ENCODE data around the gene SLX4IP. TPM values are rescaled to one million over a fixed set of nuclear protein-coding genes. Genes with fewer than 3 reads are reported as not detected.

SLX4IP gene
- total RNA-seq, 1 donor from 2014 or later = 9.0 TPM

DNA sequence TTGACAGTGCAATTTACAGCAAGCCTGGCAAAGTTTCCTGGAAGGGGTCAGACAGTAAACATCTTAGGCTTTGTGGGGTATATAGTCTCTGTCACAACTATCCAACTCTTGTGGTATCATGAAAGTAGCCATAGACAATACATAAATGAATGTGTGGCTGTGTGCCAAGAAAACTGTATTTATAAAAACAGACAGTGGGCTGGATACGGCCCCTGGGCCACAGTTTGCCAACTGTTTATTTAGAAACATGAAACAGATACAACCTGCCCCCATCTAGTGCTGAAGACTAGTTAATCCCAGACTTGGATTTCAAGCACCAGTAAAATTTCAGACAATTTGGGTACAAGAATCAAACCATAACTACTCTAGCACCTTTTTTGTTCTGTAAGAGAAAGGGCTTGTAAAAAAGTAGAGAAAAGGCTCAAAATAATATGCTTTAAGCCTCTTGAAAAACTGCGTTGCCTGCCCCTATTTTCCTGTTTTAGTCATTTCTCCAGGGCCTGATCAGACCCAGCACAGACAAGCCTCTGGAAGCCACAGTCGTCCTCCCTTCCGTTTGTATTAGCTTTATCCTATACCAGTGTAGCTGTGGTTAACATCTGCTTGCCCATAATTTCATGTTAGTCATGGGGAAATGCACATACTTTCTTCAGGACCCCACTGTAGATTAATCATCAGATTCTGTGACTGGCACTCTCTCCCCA is 207.9 kb downstream of the SLX4IP start:
- intact Hi-C loops (cut with micrococcal nuclease) = no loop called here

DNA sequence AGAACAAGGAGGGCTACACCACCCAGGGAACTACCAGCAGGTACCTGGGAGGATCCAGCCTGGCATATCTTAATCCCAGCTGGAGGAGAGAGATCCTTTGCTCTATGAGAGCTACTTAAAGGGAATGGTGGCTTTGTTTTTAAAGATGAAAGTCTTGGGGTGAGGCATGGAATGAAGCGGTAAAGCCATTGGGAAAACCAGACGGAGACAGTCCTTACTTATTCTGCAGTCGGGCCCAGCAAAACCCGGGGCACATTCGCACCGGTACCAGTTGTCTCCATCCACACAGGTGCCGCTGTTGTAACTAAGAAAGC is 208.4 kb downstream of the SLX4IP start:
- intact Hi-C loops (cut with micrococcal nuclease) = no loop called here

DNA sequence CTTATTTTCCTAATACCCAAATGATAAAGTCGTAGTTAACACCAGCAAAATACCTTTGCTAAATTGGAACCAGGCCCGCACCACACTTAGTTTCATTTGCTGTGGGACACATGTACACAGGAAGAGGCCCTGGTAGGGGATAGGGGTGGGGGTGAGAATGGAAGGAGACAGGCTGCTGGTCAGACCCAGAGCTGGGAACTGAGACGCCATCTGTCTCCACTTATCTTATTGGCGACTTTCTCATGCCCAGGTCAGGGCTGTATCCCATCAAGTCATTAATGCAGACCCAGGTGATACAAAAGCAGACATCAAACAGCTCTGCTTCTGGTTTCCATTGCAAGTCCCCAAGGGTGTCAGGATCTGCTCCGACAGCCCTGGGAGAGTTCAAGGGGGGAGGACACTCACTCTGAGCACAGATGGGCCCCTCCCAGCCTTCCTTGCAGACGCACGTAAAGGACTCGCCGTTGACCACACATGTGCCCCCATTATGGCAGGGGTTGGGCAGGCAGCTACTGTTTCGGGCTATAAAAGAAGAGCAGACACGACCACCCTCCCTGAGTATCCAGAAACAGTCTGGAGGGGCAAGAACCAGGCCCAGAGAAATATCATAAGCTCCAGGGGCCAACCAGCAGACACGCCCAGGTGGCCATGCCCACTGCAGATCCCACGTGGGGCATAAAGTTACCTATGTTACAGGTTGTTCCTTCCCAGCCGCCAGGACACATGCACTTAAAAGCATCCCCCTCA is 209.5 kb downstream of the SLX4IP start:
- intact Hi-C loops (cut with micrococcal nuclease) = no loop called here

DNA sequence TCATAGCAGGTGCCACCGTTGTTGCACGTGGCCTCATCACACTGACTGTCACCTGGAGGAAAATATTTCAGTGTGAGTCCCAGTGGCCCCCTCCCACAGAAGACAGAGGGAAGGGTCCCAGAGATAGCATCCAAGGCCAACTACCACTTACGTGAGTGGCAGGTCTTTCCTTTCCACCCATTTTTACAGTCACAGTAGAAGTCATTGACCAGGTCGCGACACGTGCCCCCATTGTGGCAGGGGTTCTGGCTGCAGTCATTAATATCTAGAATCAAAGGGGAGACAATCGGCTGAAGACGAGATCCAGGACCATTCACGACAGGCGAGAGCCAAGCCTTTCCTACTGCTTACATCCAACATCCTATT is 210.1 kb downstream of the SLX4IP start:
- intact Hi-C loops (cut with micrococcal nuclease) = no loop called here

DNA sequence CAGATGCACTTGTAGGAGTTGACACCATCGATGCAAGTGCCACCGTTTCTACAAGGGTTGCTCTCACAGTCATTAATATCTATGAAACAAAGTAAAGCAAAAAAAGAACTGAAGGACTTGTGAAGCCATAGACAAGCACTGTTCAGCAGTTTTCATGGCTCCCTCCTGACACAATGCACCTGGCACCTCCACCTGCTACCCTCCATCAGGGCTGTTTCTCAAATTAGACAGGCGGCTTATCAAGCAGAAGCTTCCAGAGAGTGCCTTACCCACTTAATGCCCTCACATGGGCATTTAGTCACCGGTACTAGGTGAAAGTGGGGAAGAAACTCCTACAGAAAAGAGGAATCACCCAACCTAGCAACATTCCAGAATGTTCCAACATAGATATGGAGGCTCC is 210.9 kb downstream of the SLX4IP start:
- intact Hi-C loops (cut with micrococcal nuclease) = no loop called here

DNA sequence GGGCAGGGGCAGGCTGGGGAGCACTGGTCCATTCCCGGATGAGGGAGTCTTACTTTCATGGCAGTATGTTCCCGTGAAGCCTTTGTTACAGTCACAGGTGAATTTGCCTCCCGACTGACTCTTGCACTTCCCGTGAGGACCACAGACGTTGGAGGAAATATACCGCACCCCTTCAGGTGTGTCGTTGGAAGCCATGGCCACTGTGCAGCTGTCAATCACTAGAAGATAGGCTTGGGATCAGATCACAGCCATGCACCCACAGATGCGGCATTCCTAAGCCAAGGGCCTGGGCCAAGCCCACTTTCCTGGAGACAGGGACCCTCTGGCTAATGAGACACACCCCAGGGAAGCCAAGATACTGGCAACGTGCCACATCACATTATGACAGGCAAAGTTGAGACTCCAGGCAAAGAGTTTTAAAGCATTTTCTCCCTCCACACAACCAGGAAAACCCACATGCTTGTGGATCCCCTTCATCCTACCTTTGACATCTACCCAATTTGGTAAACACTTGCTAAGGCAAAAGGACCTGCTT is 211.8 kb downstream of the SLX4IP start:
- intact Hi-C loops (cut with micrococcal nuclease) = no loop called here

DNA sequence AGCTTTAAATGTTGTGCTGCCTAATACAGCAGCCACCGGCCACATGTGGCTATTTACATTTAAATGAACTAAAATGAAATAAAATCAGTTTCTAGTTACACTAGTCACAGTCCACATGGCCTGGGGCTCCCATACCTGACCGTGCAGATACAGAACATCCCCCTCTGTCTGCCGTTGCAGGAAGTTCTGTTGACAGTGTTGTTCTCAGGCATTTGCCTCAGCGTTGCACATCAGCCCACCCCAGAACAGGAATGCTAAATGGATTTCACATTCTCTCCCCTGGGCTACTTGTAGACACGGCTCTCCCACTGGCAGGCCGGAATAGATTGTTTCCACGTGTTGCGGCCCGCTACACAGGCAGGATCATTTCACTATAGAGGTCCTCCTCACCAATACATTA is 212.4 kb downstream of the SLX4IP start:
- intact Hi-C loops (cut with micrococcal nuclease) = no loop called here

DNA sequence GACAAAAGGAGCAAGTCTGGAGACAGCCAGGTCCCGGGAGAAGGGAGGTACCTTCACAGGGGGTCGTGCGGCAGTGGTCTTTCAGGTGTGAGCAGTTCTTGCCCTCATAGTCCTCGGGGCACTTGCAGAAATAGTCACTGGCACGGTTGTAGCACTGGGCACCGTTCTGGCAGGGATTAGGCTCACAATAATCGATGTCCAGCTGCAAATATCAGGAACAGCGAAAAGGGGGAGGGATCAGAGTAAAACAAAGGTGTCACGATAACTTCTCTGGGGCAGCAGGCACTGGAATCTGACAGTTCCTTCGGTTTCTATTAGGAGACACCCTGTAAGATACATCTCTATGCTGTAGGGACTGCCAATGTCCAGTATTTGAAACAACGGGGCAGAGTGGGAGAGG is 212.8 kb downstream of the SLX4IP start:
- intact Hi-C loops (cut with micrococcal nuclease) = no loop called here

DNA sequence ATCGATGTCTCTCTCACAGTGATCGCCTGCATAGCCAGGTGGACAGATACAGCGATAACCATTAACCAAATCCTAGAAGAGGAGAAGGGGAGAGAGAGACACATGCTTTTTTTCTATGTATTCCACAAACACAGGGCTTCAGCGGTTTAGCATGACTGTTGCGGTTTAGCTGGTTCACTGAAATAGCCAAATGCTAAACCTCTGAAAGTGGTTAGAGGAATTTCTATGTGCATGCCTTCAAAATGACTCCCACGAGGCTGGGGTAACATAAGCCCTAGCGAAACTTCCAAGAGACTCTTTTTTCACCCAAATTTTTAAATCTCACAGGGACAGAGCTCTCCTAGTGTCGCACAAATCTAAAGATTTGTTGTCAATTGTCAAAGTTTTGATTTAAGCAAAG is 213.5 kb downstream of the SLX4IP start:
- intact Hi-C loops (cut with micrococcal nuclease) = no loop called here

DNA sequence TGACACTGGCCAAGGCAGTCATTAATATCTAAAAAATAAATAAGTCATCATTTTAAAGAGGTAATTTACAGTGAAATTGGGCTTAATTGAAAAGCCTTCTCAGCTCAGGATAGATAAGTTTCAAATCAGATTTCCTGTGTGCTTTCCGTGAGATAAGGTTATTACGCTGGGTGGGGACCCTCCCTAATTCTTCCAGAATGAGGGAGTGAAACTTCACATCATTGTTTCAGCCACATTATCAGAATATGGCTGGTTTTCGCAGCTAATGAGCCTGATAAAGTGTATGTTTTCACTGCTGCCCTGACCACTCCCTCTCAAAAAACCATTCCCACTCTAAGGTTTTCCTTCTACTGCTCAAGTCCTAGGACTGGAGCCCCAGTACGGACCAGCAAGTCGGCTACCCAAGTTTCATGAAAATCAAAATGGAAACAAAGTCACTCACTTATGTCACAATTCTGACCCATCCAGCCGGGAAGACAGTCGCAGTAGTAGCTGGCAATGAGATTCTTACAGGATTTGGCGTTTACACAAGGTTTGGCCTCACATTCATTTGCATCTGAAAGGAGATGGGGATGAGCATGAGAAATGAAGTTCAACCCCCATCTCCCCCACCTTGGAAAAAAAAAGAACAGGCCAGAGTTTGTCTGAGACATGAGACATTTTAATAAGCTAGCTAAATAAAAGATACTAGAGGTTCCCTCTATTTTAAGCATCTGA is 214.1 kb downstream of the SLX4IP start:
- intact Hi-C loops (cut with micrococcal nuclease) = no loop called here

DNA sequence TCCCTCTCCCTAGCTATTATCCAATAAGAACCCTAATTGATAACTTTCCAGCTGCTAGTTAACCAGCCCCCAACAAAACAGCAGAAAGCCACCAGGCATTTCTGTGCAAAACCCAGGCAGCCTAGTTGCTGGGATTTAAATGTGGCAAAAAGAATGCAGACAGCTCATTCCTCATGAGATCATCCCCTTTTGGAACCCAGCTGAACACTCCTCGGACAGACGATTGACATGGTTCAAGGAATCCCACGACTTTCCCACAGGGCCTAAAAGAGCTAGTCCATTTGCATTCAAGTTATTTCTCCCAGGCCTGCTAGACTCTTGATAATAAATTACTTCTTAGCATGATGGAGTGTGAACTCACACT is 214.7 kb downstream of the SLX4IP start:
- intact Hi-C loops (cut with micrococcal nuclease) = no loop called here

DNA sequence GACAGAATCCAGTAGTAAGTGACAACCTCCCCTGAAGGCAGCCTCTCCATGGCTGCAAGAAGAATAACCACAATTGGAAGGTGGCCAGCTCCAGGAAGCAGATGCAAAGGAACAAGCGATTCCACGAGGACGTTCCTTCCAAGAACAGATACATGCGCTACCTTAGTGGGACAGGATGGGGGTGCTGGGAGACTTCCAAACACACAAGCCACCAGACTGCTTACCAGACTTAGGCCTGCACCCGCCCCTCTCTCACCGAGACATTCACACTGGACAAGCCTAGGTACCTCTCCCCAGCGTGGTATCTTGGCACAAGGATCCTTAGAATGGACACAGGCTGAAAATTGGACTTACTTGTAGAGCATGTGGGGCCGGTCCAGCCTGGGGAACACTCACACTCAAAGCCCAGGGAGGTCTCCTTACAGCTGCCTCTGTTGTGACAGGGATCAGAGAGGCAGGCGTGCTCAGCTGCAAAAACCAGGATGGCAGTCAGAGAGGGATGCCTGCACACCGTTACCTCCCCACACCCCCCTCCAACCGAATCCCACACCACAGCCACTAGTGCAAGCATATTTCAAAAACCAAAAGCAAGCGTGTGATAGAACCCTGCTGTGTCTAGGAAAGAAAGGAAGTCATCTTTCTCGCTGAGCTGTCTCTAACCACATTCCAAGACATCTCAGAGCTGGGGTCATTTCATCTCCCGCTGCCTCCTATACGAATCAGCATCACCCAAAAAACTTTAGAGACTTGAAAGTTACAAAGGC is 216.3 kb downstream of the SLX4IP start:
- intact Hi-C loops (cut with micrococcal nuclease) = no loop called here

DNA sequence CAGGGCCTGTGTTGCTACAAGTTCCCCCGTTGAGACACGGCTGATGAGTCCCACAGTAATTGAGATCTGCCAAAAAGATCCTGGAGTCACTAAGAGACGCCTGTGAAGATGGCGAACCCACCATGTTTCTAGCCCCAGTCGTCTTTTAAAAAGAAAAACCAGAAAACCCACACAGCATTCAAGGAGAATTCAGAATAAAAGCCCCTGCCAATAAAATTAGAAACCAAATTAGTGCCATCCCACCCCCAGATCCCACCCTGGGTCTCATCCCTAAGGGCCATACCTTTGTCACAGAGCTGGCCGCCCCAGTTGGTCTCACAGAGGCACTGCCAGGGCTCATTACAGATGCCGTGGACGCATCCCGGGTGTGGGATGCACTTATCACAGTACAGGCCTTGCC is 217.1 kb downstream of the SLX4IP start:
- intact Hi-C loops (cut with micrococcal nuclease) = no loop called here

DNA sequence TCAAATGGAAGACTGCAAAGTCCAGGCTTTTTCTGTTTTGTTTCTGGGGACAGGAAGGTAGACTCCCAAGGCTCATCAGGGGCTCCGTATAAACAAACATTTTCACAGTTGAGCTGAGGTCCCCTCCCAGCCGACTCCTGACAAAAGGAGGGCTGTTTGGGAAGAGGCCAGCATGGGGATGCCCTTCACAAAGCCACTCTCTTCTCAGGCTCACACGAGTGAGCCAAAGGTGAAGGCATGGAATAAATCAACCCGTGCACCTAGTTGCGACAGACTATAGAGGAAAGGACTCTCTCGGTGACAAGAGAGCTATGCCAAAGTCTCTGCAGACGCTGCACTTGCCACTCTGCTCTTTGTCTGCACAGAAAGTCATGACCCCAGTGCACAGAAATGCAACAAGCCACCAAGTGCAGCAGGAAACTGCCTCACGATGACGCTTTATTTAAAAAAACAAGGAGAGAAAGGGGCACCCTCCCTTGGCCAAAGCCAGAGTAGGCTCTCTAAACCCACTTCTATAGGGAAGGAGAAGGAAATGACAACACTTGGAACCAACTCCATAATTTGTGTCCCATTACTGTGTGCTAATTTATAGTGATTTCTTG is 217.7 kb downstream of the SLX4IP start:
- intact Hi-C loops (cut with micrococcal nuclease) = no loop called here

DNA sequence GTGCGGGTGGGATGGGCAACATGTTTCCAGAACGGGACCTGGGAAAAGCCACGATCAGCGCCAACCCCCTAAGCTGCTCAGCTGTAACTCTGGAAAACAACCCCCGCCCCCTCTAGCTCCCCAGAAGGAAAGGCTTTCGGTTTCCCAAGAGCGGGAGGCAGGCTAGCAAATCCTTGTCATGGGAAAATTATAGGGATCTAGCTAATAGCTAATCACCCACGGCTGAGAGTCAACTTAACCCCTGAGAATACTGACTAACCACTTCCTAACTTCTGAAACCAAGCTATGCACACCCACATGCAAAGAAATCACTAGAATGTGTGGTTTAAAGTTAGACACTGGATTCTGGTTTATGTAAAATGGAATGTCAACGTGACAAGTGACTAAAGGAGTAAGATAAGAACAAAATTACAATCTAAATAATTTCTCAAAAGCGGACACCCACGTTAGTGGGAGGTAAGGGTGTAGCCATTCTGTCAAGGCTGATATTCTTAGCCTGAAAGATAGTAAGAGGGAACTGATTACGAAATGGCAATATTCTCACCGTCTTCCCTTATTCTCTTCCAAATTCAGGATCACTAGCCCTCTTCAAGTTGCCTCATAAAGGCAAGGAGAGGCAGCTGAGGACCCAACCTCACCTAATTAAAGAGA is 218.6 kb downstream of the SLX4IP start:
- intact Hi-C loops (cut with micrococcal nuclease) = no loop called here

DNA sequence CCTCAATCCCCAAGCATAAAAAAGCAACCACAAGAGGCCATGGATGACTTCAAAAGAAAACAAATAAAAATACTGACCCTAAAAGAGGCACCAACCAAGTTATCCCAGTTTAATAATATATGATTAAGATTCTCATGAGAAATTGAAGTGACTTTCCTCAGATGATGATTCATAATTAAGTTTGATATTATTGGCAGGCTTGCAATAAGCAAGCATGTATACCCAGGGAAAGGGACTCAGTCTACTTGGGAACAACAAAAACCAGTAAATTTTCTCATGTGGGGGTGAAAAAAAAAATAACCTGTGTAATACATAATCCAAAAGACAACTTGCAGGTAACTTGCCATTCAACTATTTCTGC is 219.1 kb downstream of the SLX4IP start:
- intact Hi-C loops (cut with micrococcal nuclease) = no loop called here

DNA sequence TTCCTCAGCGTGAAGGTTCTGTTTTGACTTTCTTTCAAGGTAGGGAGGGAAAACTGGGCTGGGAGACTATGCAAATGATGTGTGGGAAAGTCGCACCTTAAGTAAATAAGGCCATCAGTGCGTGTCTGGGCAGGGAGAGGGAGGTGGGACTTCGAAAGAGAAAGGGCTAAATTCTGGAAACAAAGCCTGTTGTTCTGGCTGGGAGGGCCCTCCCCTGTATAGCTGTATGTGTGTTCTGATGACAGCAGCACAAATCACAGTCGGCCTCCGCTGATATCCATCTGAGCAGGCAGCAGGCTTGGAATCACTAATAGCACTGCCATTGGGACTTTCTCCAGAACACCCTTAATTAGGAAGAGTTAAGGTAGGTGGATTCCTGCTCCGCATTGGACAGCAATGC is 219.5 kb downstream of the SLX4IP start:
- intact Hi-C loops (cut with micrococcal nuclease) = no loop called here

DNA sequence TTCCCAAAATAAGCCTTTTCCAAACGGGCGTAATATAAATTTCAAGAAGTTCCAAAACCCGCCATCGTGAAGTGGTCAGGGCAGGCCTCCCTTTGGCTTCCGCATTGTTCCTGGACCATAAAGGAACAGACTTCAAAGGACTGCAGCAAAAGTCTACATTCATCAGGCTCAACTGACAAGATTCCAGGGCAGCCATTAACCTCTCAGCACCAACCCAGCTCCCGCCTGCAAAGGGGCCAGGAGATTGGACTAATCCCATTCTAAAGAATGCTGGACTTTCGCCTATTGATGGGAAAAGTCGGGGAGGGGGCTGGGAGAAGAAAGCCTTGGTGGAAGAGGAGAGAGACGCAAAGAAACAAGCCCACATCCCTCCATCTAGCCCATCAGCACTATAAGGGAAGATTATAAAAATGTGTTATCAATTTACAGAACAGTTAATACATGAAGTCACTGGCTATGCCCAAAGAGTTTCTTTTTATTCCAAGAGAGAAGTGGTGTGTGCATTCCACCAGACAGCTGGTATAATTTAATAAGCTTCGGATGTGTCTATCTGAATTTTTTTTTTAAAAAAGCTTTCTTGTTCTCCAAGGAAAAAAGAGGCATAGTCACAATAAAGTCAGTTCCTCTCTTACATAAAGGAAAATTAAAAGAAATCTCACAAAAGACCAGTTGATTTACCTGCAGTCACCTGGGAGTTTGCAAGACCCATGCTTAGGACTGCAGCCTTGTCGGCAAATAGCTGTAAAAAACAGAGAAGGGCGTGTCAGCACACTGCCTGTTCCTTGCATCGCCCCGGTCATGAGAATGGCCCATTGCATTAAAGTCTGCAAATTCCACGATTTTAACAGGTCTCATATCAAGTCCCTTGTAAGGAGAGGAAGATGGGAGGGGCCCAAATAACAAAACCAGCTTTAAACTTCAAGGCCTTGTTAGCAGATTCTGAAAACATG is 220.9 kb downstream of the SLX4IP start:
- intact Hi-C loops (cut with micrococcal nuclease) = no loop called here

DNA sequence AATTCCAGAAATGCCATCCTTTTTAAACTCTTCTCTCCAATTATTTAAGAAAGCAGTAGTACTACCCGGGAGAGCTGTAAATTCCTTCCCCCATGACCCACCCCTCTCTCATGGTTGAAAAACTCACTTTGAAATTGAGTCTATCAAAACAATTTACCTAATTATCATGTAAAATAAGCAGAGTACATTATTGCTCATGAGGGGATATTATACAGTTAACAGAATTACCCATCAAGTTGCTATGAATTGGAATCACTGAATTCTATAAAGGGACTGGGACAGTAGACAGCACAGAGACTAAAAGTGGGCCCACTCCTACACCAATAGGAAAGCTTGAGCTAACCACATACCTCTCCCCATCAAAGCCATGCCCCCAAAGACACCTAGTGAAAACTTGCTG is 222.3 kb downstream of the SLX4IP start:
- intact Hi-C loops (cut with micrococcal nuclease) = no loop called here
